ENCODE measurements around the gene CNOT1.

DNA sequence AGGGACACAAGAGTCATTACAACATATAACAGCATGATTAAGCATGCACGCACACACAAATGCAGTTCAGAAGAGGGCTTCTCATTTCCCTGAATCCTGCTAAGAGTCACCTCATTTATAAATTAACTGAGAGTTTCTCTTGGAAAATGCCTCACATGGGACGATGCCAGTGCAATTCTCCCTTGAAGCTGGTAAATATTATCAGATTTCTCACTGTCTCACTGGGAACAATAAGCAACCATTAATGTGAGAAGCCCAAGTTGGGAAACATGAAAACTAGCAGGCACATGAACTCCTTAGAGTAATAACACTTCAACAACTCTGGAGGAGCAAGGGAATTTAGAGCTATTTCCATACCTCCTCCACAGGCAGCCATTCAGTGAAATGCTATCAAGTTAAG is 87.9 kb downstream of the CNOT1 start:
- TF ChIP-seq, protein P1, sequence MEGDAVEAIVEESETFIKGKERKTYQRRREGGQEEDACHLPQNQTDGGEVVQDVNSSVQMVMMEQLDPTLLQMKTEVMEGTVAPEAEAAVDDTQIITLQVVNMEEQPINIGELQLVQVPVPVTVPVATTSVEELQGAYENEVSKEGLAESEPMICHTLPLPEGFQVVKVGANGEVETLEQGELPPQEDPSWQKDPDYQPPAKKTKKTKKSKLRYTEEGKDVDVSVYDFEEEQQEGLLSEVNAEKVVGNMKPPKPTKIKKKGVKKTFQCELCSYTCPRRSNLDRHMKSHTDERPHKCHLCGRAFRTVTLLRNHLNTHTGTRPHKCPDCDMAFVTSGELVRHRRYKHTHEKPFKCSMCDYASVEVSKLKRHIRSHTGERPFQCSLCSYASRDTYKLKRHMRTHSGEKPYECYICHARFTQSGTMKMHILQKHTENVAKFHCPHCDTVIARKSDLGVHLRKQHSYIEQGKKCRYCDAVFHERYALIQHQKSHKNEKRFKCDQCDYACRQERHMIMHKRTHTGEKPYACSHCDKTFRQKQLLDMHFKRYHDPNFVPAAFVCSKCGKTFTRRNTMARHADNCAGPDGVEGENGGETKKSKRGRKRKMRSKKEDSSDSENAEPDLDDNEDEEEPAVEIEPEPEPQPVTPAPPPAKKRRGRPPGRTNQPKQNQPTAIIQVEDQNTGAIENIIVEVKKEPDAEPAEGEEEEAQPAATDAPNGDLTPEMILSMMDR (IDR thresholded peaks at IDR 0.05; ENCODE audit: low read depth, low read length) = no peak
- TF ChIP-seq EZH2phosphoT487 (IDR thresholded peaks at IDR 0.05; ENCODE audit: low read depth) = no peak
